Left lung (tissue), 10 donors: ENCODE data around the gene PSG1. TPM values are rescaled to one million over a fixed set of nuclear protein-coding genes. Genes with fewer than 3 reads are reported as not detected.
"Not testable (repeated sequence)": the region's sequence is repeated elsewhere in the genome, so short reads cannot be mapped to it uniquely, and the experiment has no call there.

Experiments used
- ATAC-seq: fragments of 200-7000 bp; cut with Tn5 transposase; one replicate; pipeline ENCODE4 v1.9.1; 2020; ENCODE audit warnings: moderate library complexity
- DNase-seq, 4 donors: peaks; one replicate each; pipeline ENCODE4 v3.0.0-alpha.2; 2013 to 2020
- H3K27ac ChIP-seq, 2 donors: fragments of 200-600 bp; sonication (generic) in 1 of 2; one replicate each; pipeline versions ENCODE4 v1.5.0 to v1.8.0; 2020 to 2021
- H3K27me3 ChIP-seq, 2 donors: fragments of 200-600 bp; sonication (generic) in 1 of 2; one replicate each; pipeline versions ENCODE4 v1.5.0 to v1.8.0; 2020 to 2021
- H3K36me3 ChIP-seq, 2 donors: fragments of 200-600 bp; sonication (generic) in 1 of 2; one replicate each; pipeline versions ENCODE4 v1.5.0 to v1.8.0; 2020 to 2021
- H3K4me1 ChIP-seq, 2 donors: fragments of 200-600 bp; one replicate each; pipeline ENCODE4 v1.8.0; 2021
- H3K4me3 ChIP-seq, 2 donors: fragments of 200-600 bp; sonication (generic) in 1 of 2; one replicate each; pipeline versions ENCODE4 v1.5.0 to v1.8.0; 2020 to 2021; ENCODE audit warnings: mild to moderate bottlenecking in 1 of 2
- H3K9me3 ChIP-seq, 2 donors: fragments of 200-600 bp; sonication (generic) in 1 of 2; one replicate each; pipeline versions ENCODE4 v1.5.0 to v1.8.0; 2020 to 2021
- intact Hi-C, 2 donors: fragments of 100-400 bp; cut with DNase I; formaldehyde crosslinking; loops; one replicate each; pipeline versions ENCODE4 v1.11.2 to v1.14.2; 2022
- polyA plus RNA-seq, 6 donors: library from polyadenylated mRNA; unstranded; fragments of 120-200 nt; gene quantifications; one replicate each; pipeline ENCODE4 v1.2.1, GENCODE V29; 2013; ENCODE audit not compliant: insufficient read length in 6 of 6
- total RNA-seq, 2 donors: library from RNA; stranded (reverse); fragmentation: NEBNext Ultra II Directional; extraction: Animal tissue kit (Norgen Biotek cat#: 25700); gene quantifications; one replicate each; pipeline ENCODE4 v1.2.1, GENCODE V29; 2021
- TF ChIP-seq, protein P1 (sequence below), 2 donors: fragments of 200-600 bp; sonication (generic) in 1 of 2; IDR thresholded peaks; one replicate each; pipeline versions ENCODE4 v1.5.0 to v1.8.0; 2021; ENCODE audit warnings: antibody characterized with exemption in 2 of 2
- donor health status: DM: no; HTN: yes; CAD: no.
- donor health status: DM: no; HTN: no; CAD: no.

The PSG1 gene
- total and polyA plus RNA-seq, 8 donors, result 1.1 TPM; not detected in 7

DNA sequence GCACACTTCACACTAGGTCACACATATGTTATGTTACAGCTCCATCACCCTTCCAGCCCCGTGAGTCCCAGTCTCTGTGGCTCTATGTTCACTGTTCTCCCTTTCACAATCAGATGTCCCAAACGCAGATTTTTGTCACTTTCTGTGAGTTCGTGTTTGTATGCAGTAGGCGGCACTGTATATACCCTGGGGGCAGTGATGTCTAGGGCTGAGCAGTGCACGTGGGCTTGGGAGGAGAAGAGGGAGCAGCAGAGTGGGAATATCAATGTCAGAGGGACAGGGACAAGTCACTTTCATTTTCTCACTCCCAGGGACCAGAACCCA, 22.0 kb downstream of the PSG1 start:
- no peak for DNase-seq
- no peak for ATAC-seq
- TF ChIP-seq, protein P1, sequence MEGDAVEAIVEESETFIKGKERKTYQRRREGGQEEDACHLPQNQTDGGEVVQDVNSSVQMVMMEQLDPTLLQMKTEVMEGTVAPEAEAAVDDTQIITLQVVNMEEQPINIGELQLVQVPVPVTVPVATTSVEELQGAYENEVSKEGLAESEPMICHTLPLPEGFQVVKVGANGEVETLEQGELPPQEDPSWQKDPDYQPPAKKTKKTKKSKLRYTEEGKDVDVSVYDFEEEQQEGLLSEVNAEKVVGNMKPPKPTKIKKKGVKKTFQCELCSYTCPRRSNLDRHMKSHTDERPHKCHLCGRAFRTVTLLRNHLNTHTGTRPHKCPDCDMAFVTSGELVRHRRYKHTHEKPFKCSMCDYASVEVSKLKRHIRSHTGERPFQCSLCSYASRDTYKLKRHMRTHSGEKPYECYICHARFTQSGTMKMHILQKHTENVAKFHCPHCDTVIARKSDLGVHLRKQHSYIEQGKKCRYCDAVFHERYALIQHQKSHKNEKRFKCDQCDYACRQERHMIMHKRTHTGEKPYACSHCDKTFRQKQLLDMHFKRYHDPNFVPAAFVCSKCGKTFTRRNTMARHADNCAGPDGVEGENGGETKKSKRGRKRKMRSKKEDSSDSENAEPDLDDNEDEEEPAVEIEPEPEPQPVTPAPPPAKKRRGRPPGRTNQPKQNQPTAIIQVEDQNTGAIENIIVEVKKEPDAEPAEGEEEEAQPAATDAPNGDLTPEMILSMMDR (IDR thresholded peaks at IDR 0.05), result peak in 1 of 2 donors; percentile 26
- intact Hi-C loops, result no loop called here
- no peaks in the 10 kb centered on the region for H3K4me1 ChIP-seq
- H3K9me3 ChIP-seq, result no peaks in the 10 kb centered on the region
- H3K4me3 ChIP-seq, result no peak overlapping the region
- H3K27me3 ChIP-seq, result no peaks in the 10 kb centered on the region
- H3K27ac ChIP-seq, result no peak overlapping the region
- H3K36me3 ChIP-seq, result no peaks in the 10 kb centered on the region

DNA sequence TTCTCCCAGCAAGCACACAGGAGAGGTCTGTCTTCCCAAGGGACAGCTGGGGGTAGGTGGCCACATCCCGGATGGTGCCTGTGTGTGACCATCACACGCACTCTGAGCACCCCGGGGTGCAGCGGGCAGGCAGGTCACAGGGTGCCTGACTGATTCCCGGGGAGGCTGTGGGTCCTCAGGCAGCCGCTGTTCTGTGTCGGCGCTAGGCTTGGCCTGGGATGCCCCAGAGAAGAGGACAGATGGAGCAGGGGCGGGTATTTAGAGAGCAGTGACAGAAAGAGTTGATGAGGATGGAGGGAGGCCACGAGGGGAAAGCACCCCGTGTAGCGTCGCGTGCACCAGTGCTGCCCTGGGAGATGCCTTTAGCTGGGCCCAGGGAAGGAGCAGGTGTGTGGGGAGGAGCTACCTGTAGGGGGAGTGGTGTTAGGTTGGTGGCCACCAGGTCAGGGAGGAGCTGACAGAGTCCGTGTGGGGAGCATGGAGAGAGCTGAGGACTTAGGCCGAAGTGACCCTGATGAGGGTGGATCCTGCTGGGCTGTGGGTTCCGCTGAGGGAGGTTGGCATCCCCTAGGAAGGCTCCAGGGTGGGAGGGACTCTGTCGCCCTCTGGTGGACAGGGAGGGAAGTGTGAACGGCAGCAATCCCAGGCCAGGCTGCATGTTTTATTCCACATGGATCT, 22.5 kb downstream of the PSG1 start:
- ATAC-seq, H3K4me3 ChIP-seq, H3K36me3 ChIP-seq, H3K4me1 ChIP-seq, intact Hi-C loops, H3K9me3 ChIP-seq, H3K27ac ChIP-seq, H3K27me3 ChIP-seq, DNase-seq: not testable (repeated sequence)
- TF ChIP-seq, protein P1 (IDR thresholded peaks at IDR 0.05), result peak in 1 of 2 donors; percentile 54

DNA sequence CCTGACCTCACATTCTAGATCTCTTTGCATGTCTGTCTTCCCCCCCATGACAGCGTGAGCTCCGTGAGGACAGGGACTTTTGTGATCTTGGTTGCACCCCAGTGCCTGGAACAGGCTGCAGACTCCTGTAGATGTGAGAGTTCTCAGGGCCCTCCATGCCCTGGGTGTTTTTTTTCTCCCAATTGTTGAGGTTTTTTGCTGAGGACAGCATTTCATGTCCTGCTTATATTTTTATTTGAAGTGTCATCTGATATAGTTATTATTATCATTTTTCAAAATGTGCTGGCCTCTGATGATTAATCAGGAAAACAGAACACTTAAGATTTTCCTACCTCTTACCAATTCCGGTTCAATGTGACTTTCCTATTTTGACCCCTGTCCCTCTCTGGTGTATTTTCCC, 24.8 kb downstream of the PSG1 start:
- H3K4me1 ChIP-seq, H3K36me3 ChIP-seq, ATAC-seq, H3K27me3 ChIP-seq, H3K4me3 ChIP-seq, H3K9me3 ChIP-seq, intact Hi-C loops, H3K27ac ChIP-seq, DNase-seq: not testable (repeated sequence)

DNA sequence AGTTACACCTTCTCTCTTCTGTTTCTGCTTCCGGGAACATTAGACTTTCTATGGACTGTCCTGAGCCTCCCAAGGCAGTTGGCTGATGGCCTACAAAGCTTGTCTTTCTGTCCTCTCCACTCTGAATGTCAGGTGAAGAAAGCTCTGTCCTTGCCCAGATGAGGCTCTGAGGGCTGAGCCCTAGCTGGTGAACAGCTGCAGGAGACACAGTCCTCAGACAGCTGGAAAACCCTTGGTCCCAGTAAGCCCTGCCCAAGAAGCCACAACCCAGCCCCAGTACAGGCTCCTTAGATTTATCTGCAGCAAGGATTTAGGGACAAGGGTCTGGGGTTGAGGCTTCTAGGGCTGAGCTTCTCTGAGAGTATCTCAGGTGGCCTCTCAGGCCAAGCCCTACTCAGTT, 26.3 kb downstream of the PSG1 start:
- H3K36me3 ChIP-seq, H3K9me3 ChIP-seq, H3K27ac ChIP-seq, H3K4me3 ChIP-seq, H3K27me3 ChIP-seq, DNase-seq, H3K4me1 ChIP-seq, ATAC-seq, intact Hi-C loops: not testable (repeated sequence)

DNA sequence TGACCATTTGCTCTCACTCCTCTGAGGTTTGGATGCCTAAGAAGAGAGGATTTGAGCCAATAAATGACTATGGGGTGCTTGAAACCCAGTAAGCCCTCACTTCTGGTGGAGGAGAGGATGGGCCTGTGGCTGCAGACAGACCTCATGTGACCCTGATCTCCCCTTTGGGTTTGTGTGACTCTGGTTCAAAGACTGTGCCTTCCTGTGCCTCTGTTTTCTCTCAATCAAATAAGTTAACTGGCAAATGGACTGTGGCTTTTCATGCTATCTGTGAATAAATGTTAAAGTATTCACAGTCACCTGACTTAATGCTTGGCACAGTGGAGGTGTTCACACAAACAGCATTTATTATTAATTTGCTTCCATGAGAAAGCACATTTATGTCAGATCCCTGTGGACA, 26.7 kb downstream of the PSG1 start:
- H3K4me1 ChIP-seq, DNase-seq, H3K9me3 ChIP-seq, H3K4me3 ChIP-seq, ATAC-seq, H3K36me3 ChIP-seq, H3K27ac ChIP-seq, H3K27me3 ChIP-seq, intact Hi-C loops: not testable (repeated sequence)

DNA sequence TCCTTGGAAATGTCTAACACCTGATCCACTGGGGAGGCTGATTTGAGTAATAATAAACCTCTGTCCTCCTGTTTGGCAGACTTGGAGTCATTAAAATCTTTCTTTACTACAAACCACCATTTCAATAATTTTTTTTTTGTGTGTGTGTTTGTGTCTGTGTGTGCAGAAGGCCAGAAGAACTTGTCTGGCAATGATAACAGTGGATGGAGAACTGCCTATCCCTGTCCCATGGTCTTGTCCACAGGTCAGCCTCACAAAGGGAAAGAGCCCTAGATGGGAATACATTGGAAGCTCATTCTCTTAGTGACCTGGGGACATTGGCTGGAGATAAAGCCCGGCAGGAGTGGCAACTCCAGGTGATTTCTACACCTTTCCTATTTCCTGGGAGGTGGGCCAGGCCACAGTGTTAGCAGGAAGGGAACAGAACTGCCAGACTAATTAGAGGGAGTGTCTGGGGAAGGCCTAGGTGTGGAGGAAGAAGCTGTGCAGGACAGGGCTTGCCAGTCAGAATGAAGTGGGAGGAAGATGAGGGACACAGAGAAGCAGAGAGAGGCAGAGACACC, 27.7 kb downstream of the PSG1 start:
- H3K9me3 ChIP-seq, H3K27me3 ChIP-seq, intact Hi-C loops, H3K27ac ChIP-seq, H3K36me3 ChIP-seq, DNase-seq, H3K4me3 ChIP-seq, ATAC-seq, H3K4me1 ChIP-seq: not testable (repeated sequence)

DNA sequence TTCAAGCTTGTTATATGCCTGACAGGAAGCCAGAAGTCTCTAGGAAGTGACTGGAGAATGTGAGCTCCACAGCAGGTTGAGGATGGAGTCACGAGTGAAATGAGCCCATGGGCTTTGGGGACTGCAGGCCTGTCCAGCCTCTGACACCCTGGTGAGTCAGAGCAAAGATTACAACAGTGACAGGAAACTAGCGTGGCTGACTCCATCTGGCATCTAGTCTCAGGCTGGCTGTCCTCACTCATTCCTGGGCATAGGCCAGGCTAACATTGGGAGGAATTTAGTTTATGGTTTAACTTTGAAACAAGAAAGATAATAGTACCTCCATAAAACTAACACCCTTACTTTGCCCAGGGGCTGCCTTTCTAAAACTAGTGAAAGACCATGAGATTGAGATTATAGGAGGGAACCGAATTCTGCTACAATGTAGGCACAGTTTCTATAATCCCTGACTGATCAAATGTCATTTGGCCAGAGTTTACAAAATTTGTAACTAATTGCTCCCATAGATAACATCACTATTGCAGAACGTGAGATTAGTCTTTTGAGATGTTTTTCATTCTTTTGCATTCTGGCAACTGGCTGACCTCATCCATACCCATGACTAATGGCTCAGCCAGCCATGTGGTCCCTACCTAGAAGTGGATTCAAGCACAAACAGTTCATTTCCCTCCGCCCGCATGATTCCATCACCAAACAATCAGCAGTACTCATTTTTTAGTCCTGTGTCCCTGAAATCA, 28.4 kb downstream of the PSG1 start:
- H3K27me3 ChIP-seq, result no peaks in the 10 kb centered on the region
- H3K4me3 ChIP-seq, result no peak overlapping the region
- TF ChIP-seq, protein P1 (IDR thresholded peaks at IDR 0.05), result no peak
- DNase-seq (no peak), ATAC-seq (no peak)
- no peaks in the 10 kb centered on the region for H3K36me3 ChIP-seq
- no peaks in the 10 kb centered on the region for H3K9me3 ChIP-seq
- no peaks in the 10 kb centered on the region for H3K4me1 ChIP-seq
- H3K27ac ChIP-seq, result no peak overlapping the region
- intact Hi-C loops, result no loop called here
